Right atrium auricular region (tissue), 2 donors: ENCODE results near the gene TGFA. TPM values are rescaled to one million over a fixed set of nuclear protein-coding genes. Genes with fewer than 3 reads are reported as not detected.

Experiments
- DNase-seq: peaks from one replicate; pipeline ENCODE4 v3.0.0-alpha.2; 2019; ENCODE audit warnings: low spot score
- H3K27ac ChIP-seq, 2 donors: fragments of 200-600 bp; sonication (generic); 1 replicate in 1 of 2; 2 replicates in 1 of 2; pipeline ENCODE4 v1.5.1; 2016 to 2019
- H3K27me3 ChIP-seq, 2 donors: fragments of 200-600 bp; sonication (generic); one replicate each; pipeline versions ENCODE4 v1.5.1 to v1.6.0; 2017 to 2019
- H3K36me3 ChIP-seq: fragments of 200-600 bp; sonication (generic); one replicate; pipeline ENCODE4 v1.5.1; 2016
- H3K4me1 ChIP-seq, 2 donors: fragments of 200-600 bp; sonication (generic); one replicate each; pipeline versions ENCODE4 v1.5.1 to v1.6.0; 2017 to 2019
- H3K4me3 ChIP-seq, 2 donors: fragments of 200-600 bp; sonication (generic); 1 replicate in 1 of 2; 2 replicates in 1 of 2; pipeline ENCODE4 v1.5.1; 2017 to 2019; ENCODE audit warnings: mild to moderate bottlenecking in 1 of 2, moderate library complexity in 1 of 2
- H3K9me3 ChIP-seq, 2 donors: fragments of 200-600 bp; sonication (generic); one replicate each; pipeline ENCODE4 v1.5.1; 2019
- CTCF ChIP-seq, 2 donors: fragments of 200-600 bp; sonication (generic); IDR thresholded peaks; one replicate each; pipeline ENCODE4 v1.5.1; 2019; ENCODE audit warnings: antibody characterized with exemption in 2 of 2
- total RNA-seq, 2 donors: library from RNA; depleted of rRNA; stranded (reverse); fragments of >200 nt; gene quantifications; one replicate each; pipeline ENCODE4 v1.1.0, GENCODE V29; 2016

TGFA gene
- total RNA-seq, 2 donors from 2014 or later, result 0.24 to 1.7 TPM

- no peak for TF ChIP-seq CTCF (IDR thresholded peaks at IDR 0.05)
- no peaks in the 10 kb centered on the region for H3K4me1 ChIP-seq
- no peak for DNase-seq
- H3K36me3 ChIP-seq, result no peaks in the 10 kb centered on the region
- H3K9me3 ChIP-seq, result no peaks in the 10 kb centered on the region
- no peak overlapping the region for H3K27ac ChIP-seq
- no peak overlapping the region for H3K4me3 ChIP-seq
- H3K27me3 ChIP-seq, result no peaks in the 10 kb centered on the region
These were observed 51.9 kb downstream of the TGFA start for GRCh38 chr2:70501728-70502127.

- H3K9me3 ChIP-seq, result no peaks in the 10 kb centered on the region
- TF ChIP-seq CTCF (IDR thresholded peaks at IDR 0.05), result no peak
- no peaks in the 10 kb centered on the region for H3K36me3 ChIP-seq
- H3K4me1 ChIP-seq, result no peaks in the 10 kb centered on the region
- no peak overlapping the region for H3K27ac ChIP-seq
- no peak overlapping the region for H3K4me3 ChIP-seq
- no peak for DNase-seq
- no peaks in the 10 kb centered on the region for H3K27me3 ChIP-seq
These were observed 52.4 kb downstream of the TGFA start for GRCh38 chr2:70501215-70501614.

- no peak for TF ChIP-seq CTCF (IDR thresholded peaks at IDR 0.05)
- no peaks in the 10 kb centered on the region for H3K36me3 ChIP-seq
- DNase-seq, result no peak
- H3K27me3 ChIP-seq, result no peaks in the 10 kb centered on the region
- no peak overlapping the region for H3K4me3 ChIP-seq
- H3K27ac ChIP-seq, result no peak overlapping the region
- no peaks in the 10 kb centered on the region for H3K4me1 ChIP-seq
- no peaks in the 10 kb centered on the region for H3K9me3 ChIP-seq
These were observed 54.4 kb downstream of the TGFA start for GRCh38 chr2:70499253-70499652.

GRCh38 chr2:70498528-70498927 is 55.1 kb downstream of the TGFA start:
- no peak for TF ChIP-seq CTCF (IDR thresholded peaks at IDR 0.05)
- H3K9me3 ChIP-seq, result no peaks in the 10 kb centered on the region

GRCh38 chr2:70498054-70498453 is 55.6 kb downstream of the TGFA start:
- TF ChIP-seq CTCF (IDR thresholded peaks at IDR 0.05), result no peak
- Histone ChIP-seq H3K36me3 (no peaks in the 10 kb centered on the region), H3K9me3 (no peaks in the 10 kb centered on the region), H3K4me1 (no peaks in the 10 kb centered on the region), H3K27me3 (no peaks in the 10 kb centered on the region), H3K4me3 (no peak overlapping the region), H3K27ac (no peak overlapping the region)
- DNase-seq, result no peak

More at GRCh38 chr2:70498528-70498927, 55.1 kb downstream of the TGFA start:
- Histone ChIP-seq H3K27ac (no peak overlapping the region), H3K4me1 (no peaks in the 10 kb centered on the region), H3K4me3 (no peak overlapping the region), H3K36me3 (no peaks in the 10 kb centered on the region), H3K27me3 (no peaks in the 10 kb centered on the region)
- no peak for DNase-seq

- DNase-seq, result no peak
- Histone ChIP-seq H3K27me3 (no peaks in the 10 kb centered on the region), H3K4me3 (no peak overlapping the region), H3K4me1 (no peaks in the 10 kb centered on the region), H3K36me3 (no peaks in the 10 kb centered on the region), H3K9me3 (no peaks in the 10 kb centered on the region), H3K27ac (no peak overlapping the region)
- no peak for TF ChIP-seq CTCF (IDR thresholded peaks at IDR 0.05)
These were observed 56.8 kb downstream of the TGFA start for GRCh38 chr2:70496819-70497218.
